ENCODE results near the gene ZNF420.
"Not testable (repeated sequence)": the region's sequence is repeated elsewhere in the genome, so short reads cannot be mapped to it uniquely, and the experiment has no call there.

GRCh38 chr19:37064886-37065285, 13.3 kb upstream of the ZNF420 start:
- TF ChIP-seq CTCF (IDR thresholded peaks at IDR 0.05; ENCODE audit: control extremely low read depth in 1 of 3, insufficient read depth in 1 of 3, low read depth in 1 of 3, low read length in 3 of 3); EZH2 (IDR thresholded peaks at IDR 0.05; ENCODE audit: low read depth, low read length, severe bottlenecking); EP300 (IDR thresholded peaks at IDR 0.05; ENCODE audit: borderline replicate concordance in 1 of 2, low read depth in 2 of 2, low read length in 2 of 2); SIN3A (conservative IDR thresholded peaks at IDR 0.05 in 1 of 2, IDR thresholded peaks at IDR 0.05 in 1 of 2; ENCODE audit: low read depth in 1 of 2, low read length in 2 of 2); BRCA1 (IDR thresholded peaks at IDR 0.05; ENCODE audit: low read depth, low read length); RFX5 (IDR thresholded peaks at IDR 0.05; ENCODE audit: borderline replicate concordance, low read depth, low read length): not testable (repeated sequence)

All from H1 (cell line).